ENCODE data around the gene IFT52. TPM values are rescaled to one million over a fixed set of nuclear protein-coding genes. Genes with fewer than 3 reads are reported as not detected.

Gene IFT52
- total RNA-seq, 1 experiment from 2014 or later, result 32.5 TPM

- peaks cover 21% of the 10 kb centered on the region for H3K36me3 ChIP-seq
- H3K4me3 ChIP-seq, result no peak overlapping the region
- no peaks in the 10 kb centered on the region for H3K27me3 ChIP-seq (replicated peaks)
- peaks cover 15% of the 10 kb centered on the region for H3K4me1 ChIP-seq (replicated peaks)
- peaks cover 2% of the 10 kb centered on the region; the same call in 1 of the 2 replicates for H3K9me3 ChIP-seq (replicated peaks)
- H3K27ac ChIP-seq, result no peak overlapping the region
- no peak for DNase-seq (ENCODE audit: low read depth in 1 of 2, low spot score in 2 of 2)
Measured at GRCh38 chr20:43669332-43669731, 78.6 kb downstream of the IFT52 start.

DNA sequence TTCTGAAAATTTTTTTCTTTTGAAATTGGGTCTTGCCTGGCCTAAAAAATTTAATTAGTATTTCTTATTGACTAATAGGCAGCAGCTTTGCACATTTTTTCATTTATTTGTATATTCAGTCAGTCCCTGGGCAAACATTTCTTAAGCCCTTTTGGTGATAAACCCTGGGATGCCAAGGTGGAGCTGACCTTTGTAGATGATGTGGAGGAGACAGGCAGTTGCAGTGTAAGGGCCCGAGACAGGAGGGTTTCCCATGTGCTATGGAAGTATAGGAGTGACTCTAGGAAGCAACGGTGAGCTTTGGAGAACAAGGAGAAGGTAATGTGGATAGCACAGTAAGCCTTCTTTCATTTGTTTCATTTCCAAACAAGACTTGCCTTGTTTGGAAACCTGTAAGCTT, 79.7 kb downstream of the IFT52 start:
- no peaks in the 10 kb centered on the region for H3K27me3 ChIP-seq (replicated peaks)
- H3K9me3 ChIP-seq (replicated peaks), result peaks cover 2% of the 10 kb centered on the region; the same call in 1 of the 2 replicates
- no peak for DNase-seq (ENCODE audit: low read depth in 1 of 2, low spot score in 2 of 2)
- no peak overlapping the region for H3K27ac ChIP-seq
- peaks cover 32% of the 10 kb centered on the region for H3K36me3 ChIP-seq
- H3K4me3 ChIP-seq, result no peak overlapping the region
- H3K4me1 ChIP-seq (replicated peaks), result peaks cover 15% of the 10 kb centered on the region

- no peaks in the 10 kb centered on the region for H3K27me3 ChIP-seq (replicated peaks)
- no peak overlapping the region for H3K4me3 ChIP-seq
- peaks cover 12% of the 10 kb centered on the region for H3K4me1 ChIP-seq (replicated peaks)
- no peaks in the 10 kb centered on the region for H3K9me3 ChIP-seq (replicated peaks)
- peaks cover 49% of the 10 kb centered on the region for H3K36me3 ChIP-seq
- H3K27ac ChIP-seq, result no peak overlapping the region
- no peak for DNase-seq (ENCODE audit: low read depth in 1 of 2, low spot score in 2 of 2)
Measured at GRCh38 chr20:43676368-43676767, 85.6 kb downstream of the IFT52 start.

DNA sequence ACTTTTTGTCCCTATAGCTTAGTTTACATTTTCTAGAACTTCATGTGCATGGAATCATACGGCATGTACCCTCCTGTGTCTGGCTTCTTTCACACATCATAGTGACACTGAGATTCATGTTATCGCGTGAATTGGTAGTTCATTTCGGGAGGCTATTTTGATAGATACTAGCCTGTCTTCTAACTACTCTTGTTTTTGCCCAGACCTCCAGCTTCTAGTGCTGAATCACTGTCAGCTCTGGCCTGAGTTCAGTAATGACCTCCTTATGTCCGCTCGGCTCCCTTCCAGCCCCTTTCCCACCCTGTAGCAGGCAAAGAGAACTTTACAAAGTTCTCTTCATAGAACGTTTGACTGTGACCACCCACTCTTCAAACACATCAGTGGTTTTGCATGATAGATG, 90.2 kb downstream of the IFT52 start:
- H3K9me3 ChIP-seq (replicated peaks), result no peaks in the 10 kb centered on the region
- H3K27me3 ChIP-seq (replicated peaks), result no peaks in the 10 kb centered on the region
- H3K36me3 ChIP-seq, result peaks cover 50% of the 10 kb centered on the region
- H3K4me1 ChIP-seq (replicated peaks), result peaks cover 12% of the 10 kb centered on the region
- no peak for DNase-seq (ENCODE audit: low read depth in 1 of 2, low spot score in 2 of 2)
- H3K4me3 ChIP-seq, result no peak overlapping the region
- no peak overlapping the region for H3K27ac ChIP-seq

DNA sequence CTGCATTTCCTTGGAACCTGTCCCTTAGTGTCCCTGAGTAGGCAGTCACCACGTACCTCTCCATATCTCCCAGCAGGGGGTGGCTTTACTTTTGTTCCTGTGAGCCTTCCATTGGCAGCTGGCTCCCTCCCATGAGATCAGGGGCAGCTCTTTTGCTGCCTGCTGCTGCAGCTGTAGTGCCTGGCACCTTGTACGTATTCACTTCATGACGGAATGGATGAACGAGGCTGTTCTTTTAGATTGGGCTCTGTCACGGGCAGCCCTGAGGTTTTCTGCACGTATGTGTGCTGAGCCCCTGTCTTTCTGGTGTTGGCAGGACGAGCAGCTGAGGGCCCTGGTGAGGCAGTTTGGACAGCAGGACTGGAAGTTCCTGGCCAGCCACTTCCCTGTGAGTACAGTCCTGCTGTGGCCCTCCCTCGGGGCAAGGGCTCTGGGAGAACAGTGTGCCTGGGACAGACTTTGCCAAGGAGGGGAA, 90.8 kb downstream of the IFT52 start:
- no peaks in the 10 kb centered on the region for H3K27me3 ChIP-seq (replicated peaks)
- no peak overlapping the region for H3K27ac ChIP-seq
- H3K9me3 ChIP-seq (replicated peaks), result no peaks in the 10 kb centered on the region

GRCh38 chr20:43681991-43682410, 91.3 kb downstream of the IFT52 start:
- H3K27ac ChIP-seq, result no peak overlapping the region

More for the DNA sequence above, 90.8 kb downstream of the IFT52 start:
- Histone ChIP-seq H3K4me1 (replicated peaks) (peaks cover 9% of the 10 kb centered on the region), H3K4me3 (no peak overlapping the region), H3K36me3 (peaks cover 51% of the 10 kb centered on the region)
- DNase-seq (ENCODE audit: low read depth in 1 of 2, low spot score in 2 of 2), result no peak

DNA sequence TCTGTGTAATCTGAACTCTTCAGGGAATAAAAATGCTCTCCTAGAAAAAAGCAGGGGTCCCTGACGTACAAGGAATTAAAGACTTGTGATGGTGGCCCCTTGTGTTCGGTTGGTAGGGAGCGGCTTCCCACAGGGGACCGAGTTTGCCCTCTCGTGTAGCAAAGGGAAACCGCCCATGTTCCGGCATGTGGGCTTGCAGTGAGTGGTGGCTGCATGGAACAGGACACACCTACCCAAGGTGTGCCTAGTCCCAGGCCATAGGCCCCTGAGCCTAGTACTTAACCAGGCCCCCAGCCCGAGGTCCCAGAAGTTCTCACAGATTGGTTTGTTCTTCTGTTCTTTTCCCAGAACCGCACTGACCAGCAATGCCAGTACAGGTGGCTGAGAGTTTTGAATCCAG, 91.7 kb downstream of the IFT52 start:
- Histone ChIP-seq H3K36me3 (peaks cover 57% of the 10 kb centered on the region), H3K27me3 (replicated peaks) (no peaks in the 10 kb centered on the region), H3K4me1 (replicated peaks) (peaks cover under 1% of the 10 kb centered on the region; the same call in 1 of the 2 replicates), H3K4me3 (no peak overlapping the region), H3K27ac (no peak overlapping the region), H3K9me3 (replicated peaks) (no peaks in the 10 kb centered on the region)
- DNase-seq (ENCODE audit: low read depth in 1 of 2, low spot score in 2 of 2), result no peak

More at GRCh38 chr20:43681991-43682410, 91.3 kb downstream of the IFT52 start:
- Histone ChIP-seq H3K4me1 (replicated peaks) (peaks cover 5% of the 10 kb centered on the region; the same call in 1 of the 2 replicates), H3K4me3 (no peak overlapping the region), H3K27me3 (replicated peaks) (no peaks in the 10 kb centered on the region), H3K9me3 (replicated peaks) (no peaks in the 10 kb centered on the region), H3K36me3 (peaks cover 56% of the 10 kb centered on the region)
- no peak for DNase-seq (ENCODE audit: low read depth in 1 of 2, low spot score in 2 of 2)

DNA sequence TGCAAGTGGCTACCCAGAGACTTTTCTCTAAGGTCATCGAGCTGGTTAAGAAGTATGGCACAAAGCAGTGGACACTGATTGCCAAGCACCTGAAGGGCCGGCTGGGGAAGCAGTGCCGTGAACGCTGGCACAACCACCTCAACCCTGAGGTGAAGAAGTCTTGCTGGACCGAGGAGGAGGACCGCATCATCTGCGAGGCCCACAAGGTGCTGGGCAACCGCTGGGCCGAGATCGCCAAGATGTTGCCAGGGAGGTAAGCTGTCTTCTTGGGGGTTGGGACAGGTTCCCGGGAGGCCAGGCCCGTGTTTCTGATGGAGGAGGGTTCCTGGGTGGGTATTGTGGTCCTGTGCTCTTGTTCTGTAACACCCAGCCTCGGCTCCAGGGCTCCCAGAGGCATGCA, 96.1 kb downstream of the IFT52 start:
- Histone ChIP-seq H3K27ac (no peak overlapping the region), H3K36me3 (peaks cover 67% of the 10 kb centered on the region), H3K4me1 (replicated peaks) (no peaks in the 10 kb centered on the region), H3K27me3 (replicated peaks) (no peaks in the 10 kb centered on the region), H3K9me3 (replicated peaks) (no peaks in the 10 kb centered on the region), H3K4me3 (no peak overlapping the region)
- no peak for DNase-seq (ENCODE audit: low read depth in 1 of 2, low spot score in 2 of 2)

GRCh38 chr20:43689165-43689564, 98.4 kb downstream of the IFT52 start:
- Histone ChIP-seq H3K4me3 (no peak overlapping the region), H3K4me1 (replicated peaks) (no peaks in the 10 kb centered on the region), H3K9me3 (replicated peaks) (no peaks in the 10 kb centered on the region), H3K27me3 (replicated peaks) (no peaks in the 10 kb centered on the region), H3K36me3 (peaks cover 69% of the 10 kb centered on the region), H3K27ac (no peak overlapping the region)
- DNase-seq (ENCODE audit: low read depth in 1 of 2, low spot score in 2 of 2), result no peak

- no peak overlapping the region for H3K4me3 ChIP-seq
- H3K27me3 ChIP-seq (replicated peaks), result no peaks in the 10 kb centered on the region
- no peak for DNase-seq (ENCODE audit: low read depth in 1 of 2, low spot score in 2 of 2)
- H3K9me3 ChIP-seq (replicated peaks), result no peaks in the 10 kb centered on the region
- no peaks in the 10 kb centered on the region for H3K4me1 ChIP-seq (replicated peaks)
- peaks cover 67% of the 10 kb centered on the region for H3K36me3 ChIP-seq
- H3K27ac ChIP-seq, result no peak overlapping the region
Measured at GRCh38 chr20:43690943-43691598, 100.3 kb downstream of the IFT52 start.

- Histone ChIP-seq H3K9me3 (replicated peaks) (no peaks in the 10 kb centered on the region), H3K4me3 (no peak overlapping the region), H3K27ac (no peak overlapping the region), H3K4me1 (replicated peaks) (no peaks in the 10 kb centered on the region), H3K36me3 (peaks cover 64% of the 10 kb centered on the region), H3K27me3 (replicated peaks) (no peaks in the 10 kb centered on the region)
- peak in 1 of 2 experiments; percentile 31 for DNase-seq (ENCODE audit: low read depth in 1 of 2, low spot score in 2 of 2)
Measured at GRCh38 chr20:43691928-43692524, 101.3 kb downstream of the IFT52 start.

DNA sequence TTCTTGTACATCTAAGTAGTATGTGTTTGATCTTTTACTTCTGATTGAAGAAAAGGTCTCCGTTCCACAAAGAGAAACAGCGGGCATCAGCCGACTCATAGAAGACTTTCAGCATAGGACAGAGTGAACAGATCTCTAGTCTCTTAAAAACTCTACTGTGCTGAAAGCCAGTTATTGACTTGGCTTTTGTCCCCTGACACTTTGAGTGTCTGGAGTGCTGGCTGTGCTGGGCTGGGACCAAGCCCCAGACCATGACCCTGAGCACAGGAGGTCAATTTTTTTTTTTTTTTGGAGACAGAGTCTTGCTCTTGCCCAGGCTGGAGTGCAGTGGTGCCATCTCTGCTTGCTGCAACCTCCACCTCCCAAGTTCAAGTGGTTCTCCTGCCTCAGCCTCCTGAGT, 104.0 kb downstream of the IFT52 start:
- DNase-seq (ENCODE audit: low read depth in 1 of 2, low spot score in 2 of 2), result no peak
- Histone ChIP-seq H3K27me3 (replicated peaks) (no peaks in the 10 kb centered on the region), H3K36me3 (peaks cover 49% of the 10 kb centered on the region), H3K4me1 (replicated peaks) (no peaks in the 10 kb centered on the region), H3K4me3 (no peak overlapping the region), H3K9me3 (replicated peaks) (no peaks in the 10 kb centered on the region), H3K27ac (no peak overlapping the region)

- Histone ChIP-seq H3K36me3 (peaks cover 57% of the 10 kb centered on the region), H3K4me1 (replicated peaks) (no peaks in the 10 kb centered on the region), H3K27me3 (replicated peaks) (no peaks in the 10 kb centered on the region), H3K4me3 (no peak overlapping the region), H3K9me3 (replicated peaks) (no peaks in the 10 kb centered on the region), H3K27ac (no peak overlapping the region)
- no peak for DNase-seq (ENCODE audit: low read depth in 1 of 2, low spot score in 2 of 2)
Measured at GRCh38 chr20:43695571-43695970, 104.8 kb downstream of the IFT52 start.
